GM18907 (cell line): ENCODE data around the gene EEF2.
"Not testable (repeated sequence)": the region's sequence is repeated elsewhere in the genome, so short reads cannot be mapped to it uniquely, and the experiment has no call there.

Experiments
- ATAC-seq: cut with Tn5 transposase; IDR thresholded peaks from one replicate; pipeline ENCODE4 v1.9.1; 2021; ENCODE audit warnings: mild to moderate bottlenecking, moderate library complexity; ENCODE audit not compliant: unreplicated experiment

The EEF2 gene

GRCh38 chr19:3950871-3951861 is 34.1 kb downstream of the EEF2 start:
- no peak for ATAC-seq

- no peak for ATAC-seq
These were observed 35.0 kb downstream of the EEF2 start for GRCh38 chr19:3949997-3950859.

- ATAC-seq = no peak
These were observed 36.0 kb downstream of the EEF2 start for GRCh38 chr19:3949294-3949693.

- not testable (repeated sequence) for ATAC-seq
These were observed 37.8 kb downstream of the EEF2 start for GRCh38 chr19:3947316-3947933.

GRCh38 chr19:3945838-3946237 is 39.4 kb downstream of the EEF2 start:
- no peak for ATAC-seq

GRCh38 chr19:3944018-3944721 is 41.1 kb downstream of the EEF2 start:
- ATAC-seq = no peak

GRCh38 chr19:3942790-3943409 is 42.4 kb downstream of the EEF2 start:
- ATAC-seq = no peak

- ATAC-seq = not testable (repeated sequence)
These were observed 46.8 kb downstream of the EEF2 start for GRCh38 chr19:3938300-3938950.

- no peak for ATAC-seq
These were observed 48.5 kb downstream of the EEF2 start for GRCh38 chr19:3936506-3937442.

GRCh38 chr19:3932931-3933810 is 52.1 kb downstream of the EEF2 start, which contains the start of gene NMRK2:
Gene NMRK2 (plus strand): TSS chr19:3933069. CDS start chr19:3933672, 603 bp downstream.
- no peak for ATAC-seq

GRCh38 chr19:3931041-3931440 is 54.2 kb downstream of the EEF2 start:
- no peak for ATAC-seq
